ENCODE data around the gene TXN2.
"Not testable (repeated sequence)": the region's sequence is repeated elsewhere in the genome, so short reads cannot be mapped to it uniquely, and the experiment has no call there.

The TXN2 gene

DNA sequence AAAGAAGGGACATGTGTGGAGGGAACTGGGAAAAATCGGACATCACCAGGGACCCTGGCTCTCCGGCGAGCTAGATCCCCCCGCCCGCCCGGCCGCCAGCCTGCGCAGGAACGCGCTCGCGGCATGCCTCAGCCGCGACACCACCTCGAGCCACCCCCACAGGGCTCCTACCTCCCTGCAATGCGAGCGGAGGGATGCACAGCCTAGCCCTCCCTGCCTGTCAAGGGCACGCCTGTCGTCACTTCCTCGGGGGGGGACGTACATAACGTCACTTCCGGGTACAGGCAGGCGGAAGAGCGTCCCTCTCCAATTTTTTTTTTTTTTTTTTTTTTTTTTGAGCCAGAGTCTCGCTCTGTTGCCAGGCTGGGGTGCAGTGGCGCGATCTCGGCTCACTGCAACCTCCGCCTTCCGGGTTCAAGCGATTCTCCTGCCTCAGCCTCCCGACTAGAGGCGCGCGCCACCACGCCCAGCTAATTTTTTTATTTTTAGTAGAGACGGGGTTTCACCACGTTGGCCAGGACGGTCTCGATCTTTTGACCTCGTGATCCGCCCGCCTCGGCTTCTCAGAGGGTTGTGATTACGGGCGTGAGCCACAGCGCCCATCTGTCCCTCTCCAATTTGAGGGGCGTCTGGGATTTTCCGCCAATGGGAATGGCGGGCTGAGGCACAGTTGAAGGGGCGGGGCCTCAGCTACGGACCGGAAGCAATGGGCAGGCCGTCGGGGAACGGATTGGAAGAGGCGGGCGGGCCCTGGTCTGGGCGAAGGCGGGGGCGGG is at the start of gene TXN2:
TXN2 (minus strand) TSS at position 248 of the 776 bp plus-strand sequence. CDS start 803 bp downstream, outside the sequence.
- TF ChIP-seq, protein P1, sequence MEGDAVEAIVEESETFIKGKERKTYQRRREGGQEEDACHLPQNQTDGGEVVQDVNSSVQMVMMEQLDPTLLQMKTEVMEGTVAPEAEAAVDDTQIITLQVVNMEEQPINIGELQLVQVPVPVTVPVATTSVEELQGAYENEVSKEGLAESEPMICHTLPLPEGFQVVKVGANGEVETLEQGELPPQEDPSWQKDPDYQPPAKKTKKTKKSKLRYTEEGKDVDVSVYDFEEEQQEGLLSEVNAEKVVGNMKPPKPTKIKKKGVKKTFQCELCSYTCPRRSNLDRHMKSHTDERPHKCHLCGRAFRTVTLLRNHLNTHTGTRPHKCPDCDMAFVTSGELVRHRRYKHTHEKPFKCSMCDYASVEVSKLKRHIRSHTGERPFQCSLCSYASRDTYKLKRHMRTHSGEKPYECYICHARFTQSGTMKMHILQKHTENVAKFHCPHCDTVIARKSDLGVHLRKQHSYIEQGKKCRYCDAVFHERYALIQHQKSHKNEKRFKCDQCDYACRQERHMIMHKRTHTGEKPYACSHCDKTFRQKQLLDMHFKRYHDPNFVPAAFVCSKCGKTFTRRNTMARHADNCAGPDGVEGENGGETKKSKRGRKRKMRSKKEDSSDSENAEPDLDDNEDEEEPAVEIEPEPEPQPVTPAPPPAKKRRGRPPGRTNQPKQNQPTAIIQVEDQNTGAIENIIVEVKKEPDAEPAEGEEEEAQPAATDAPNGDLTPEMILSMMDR (IDR thresholded peaks at IDR 0.05; ENCODE audit: control insufficient read depth, extremely low read depth, insufficient read depth), result no peak
- H3K4me3 ChIP-seq (ENCODE audit: low read depth, low read length), result peak within 1 kb of the TSS; percentile 79
- peak; percentile 82 for DNase-seq (ENCODE audit: low read depth)

- TF ChIP-seq, protein P1 (IDR thresholded peaks at IDR 0.05; ENCODE audit: control insufficient read depth, extremely low read depth, insufficient read depth), result 0 out of 2 replicates have a peak, but pooled peaks have one; percentile 4
- DNase-seq (ENCODE audit: low read depth), result peak; percentile 99
- peak within 1 kb of the TSS; percentile 86 for H3K4me3 ChIP-seq (ENCODE audit: low read depth, low read length)
Observed at GRCh38 chr22:36528795-36529751, 47.6 kb upstream of the TXN2 start, which contains the start of gene EIF3D. EIF3D (minus strand) TSS chr22:36529166; CDS start chr22:36526121, 3,045 bp downstream.

DNA sequence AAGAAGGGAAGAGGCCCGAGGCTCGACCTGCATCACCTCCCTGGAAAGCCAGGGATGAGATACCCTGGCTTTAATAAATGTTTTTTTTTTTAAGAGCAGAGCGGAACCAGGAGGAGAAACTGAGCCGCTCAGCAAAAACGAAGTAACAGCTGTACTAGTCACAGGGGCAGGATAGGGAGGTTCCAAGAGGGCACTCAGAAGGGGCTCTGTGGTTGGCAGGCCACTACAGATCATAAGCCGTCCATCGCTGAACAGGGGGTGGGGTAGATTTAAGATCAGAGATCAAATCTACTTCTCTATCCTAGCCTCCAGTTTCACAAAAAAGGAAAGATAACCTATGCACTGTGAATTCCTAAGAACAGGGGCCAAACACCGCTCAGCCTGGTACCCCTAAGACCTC is 46.9 kb upstream of the TXN2 start:
- no peak for DNase-seq (ENCODE audit: low read depth)
- peak overlapping the region; percentile 86 for H3K4me3 ChIP-seq (ENCODE audit: low read depth, low read length)
- TF ChIP-seq, protein P1 (IDR thresholded peaks at IDR 0.05; ENCODE audit: control insufficient read depth, extremely low read depth, insufficient read depth), result no peak

- DNase-seq (ENCODE audit: low read depth), result no peak
- no peak overlapping the region for H3K4me3 ChIP-seq (ENCODE audit: low read depth, low read length)
- TF ChIP-seq, protein P1 (IDR thresholded peaks at IDR 0.05; ENCODE audit: control insufficient read depth, extremely low read depth, insufficient read depth), result no peak
Observed at GRCh38 chr22:36522662-36523061, 41.2 kb upstream of the TXN2 start.

- no peak for DNase-seq (ENCODE audit: low read depth)
- no peak overlapping the region for H3K4me3 ChIP-seq (ENCODE audit: low read depth, low read length)
- TF ChIP-seq, protein P1 (IDR thresholded peaks at IDR 0.05; ENCODE audit: control insufficient read depth, extremely low read depth, insufficient read depth), result no peak
Observed at GRCh38 chr22:36520423-36520822, 39.0 kb upstream of the TXN2 start.

- not testable (repeated sequence) for H3K4me3 ChIP-seq (ENCODE audit: low read depth, low read length); DNase-seq (ENCODE audit: low read depth)
Observed at GRCh38 chr22:36519906-36520305, 38.5 kb upstream of the TXN2 start.

GRCh38 chr22:36514766-36515165 is 33.3 kb upstream of the TXN2 start:
- TF ChIP-seq, protein P1 (IDR thresholded peaks at IDR 0.05; ENCODE audit: control insufficient read depth, extremely low read depth, insufficient read depth), result no peak
- H3K4me3 ChIP-seq (ENCODE audit: low read depth, low read length), result no peak overlapping the region
- no peak for DNase-seq (ENCODE audit: low read depth)

All from LNCaP clone FGC (cell line).